ENCODE results near the gene HOXA1.

HOXA1 gene

DNA sequence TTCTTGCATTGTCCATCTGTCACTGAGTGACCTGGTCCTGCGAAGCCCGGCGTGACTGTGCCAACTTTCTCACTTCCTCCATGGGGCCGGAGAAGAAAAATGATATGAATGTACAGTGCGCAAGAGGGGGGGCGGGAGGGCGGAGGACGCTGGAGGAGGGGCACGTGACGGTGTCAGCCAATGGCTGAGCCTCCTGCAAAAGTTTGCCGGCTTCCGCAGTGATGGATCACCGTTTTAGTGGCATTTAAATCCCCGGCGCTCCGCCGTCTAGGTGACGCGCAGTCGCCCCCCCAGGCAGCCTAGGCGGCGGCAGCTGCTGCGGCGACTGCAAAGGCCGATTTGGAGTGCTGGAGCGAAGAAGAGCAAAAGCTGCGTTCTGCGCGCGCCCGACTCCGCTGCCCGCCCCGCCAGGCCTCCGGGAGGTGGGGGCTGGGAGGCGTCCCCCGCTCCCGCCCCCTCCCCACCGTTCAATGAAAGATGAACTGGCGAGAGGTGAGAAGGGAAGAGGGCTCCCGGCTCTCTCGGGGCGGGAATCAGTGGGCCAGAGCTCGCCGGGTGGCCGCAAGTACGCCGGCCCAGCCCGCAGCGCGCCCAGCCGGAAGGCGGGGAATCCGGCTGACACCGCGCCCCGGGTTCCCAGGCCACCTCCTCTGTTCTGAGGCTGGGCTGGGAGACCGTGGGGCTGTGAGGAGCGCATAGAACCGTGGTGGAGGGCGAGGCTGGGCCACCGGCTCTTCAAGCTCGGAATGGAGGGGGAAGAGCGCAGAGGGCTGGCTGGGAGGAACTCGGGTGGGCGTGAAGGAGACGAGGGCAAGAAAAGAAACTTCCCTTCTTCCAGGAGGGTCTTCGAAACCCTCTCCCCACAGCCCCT lies at the start of gene HOXA1:
HOXA1 (minus strand) TSS at position 104 of the 871 bp plus-strand sequence; CDS start at position 16, 88 bp downstream.
- DNase-seq = peak; percentile 73

GRCh38 chr7:27145165-27145913 lies 49.5 kb upstream of the HOXA1 start:
- DNase-seq = no peak

DNA sequence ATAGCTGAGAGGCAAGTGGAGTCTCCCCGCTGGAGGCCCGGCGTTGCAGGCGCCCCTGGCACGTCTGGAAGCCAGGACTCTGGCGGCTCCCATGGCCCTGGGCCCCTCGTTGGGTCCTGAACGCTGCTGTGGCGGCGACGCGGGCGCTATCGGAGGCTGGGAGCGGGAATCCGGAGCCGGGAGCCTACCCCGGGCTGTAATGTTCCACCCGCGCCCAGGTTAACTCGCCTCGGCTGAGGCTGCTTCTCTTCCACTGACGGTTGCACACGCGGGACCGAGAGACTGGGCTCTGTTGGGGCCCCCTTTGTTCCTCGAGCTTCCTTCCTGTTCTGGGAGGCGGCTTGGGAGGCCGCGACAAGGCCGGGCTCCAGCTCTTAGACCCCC lies 49.0 kb upstream of the HOXA1 start:
- DNase-seq = no peak

DNA sequence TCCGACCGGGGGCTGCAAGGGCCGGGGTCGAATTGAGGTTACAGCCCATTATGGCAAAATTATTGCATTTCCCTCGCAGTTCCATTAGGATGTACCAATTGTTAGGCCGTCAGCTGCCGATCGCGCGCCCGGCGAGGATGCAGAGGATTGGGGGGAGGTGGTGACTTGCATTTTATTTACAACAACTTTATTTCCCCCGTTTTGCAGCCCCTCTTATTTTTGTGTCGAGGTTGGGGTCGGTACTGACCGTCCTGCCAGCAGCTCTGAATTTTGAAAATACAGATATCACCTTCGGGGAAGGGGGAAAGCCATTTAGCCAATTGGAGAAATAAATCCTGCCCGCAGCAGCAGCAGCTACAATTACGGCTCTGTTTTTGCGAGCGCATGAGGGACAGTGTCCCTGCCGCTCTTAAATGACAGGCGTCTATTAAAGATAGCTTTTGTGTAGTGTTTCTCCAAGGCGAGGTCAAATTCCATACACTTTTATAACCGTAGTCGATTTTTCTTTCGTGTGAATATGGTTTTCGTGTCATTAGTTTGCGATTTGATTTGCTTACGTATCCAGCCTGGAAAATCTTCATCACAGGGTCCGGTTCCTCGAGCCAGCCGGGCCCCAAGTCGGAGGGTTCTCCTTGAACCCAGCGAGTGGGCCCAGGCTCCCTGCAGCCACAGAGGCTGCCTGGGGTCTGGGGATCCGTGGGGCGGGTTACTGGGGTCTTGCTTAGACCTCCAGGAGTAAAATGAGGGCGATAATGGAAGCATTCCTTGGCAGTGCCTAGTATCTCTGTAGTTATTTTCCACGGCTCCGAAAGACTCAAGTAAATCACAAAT lies 48.4 kb upstream of the HOXA1 start:
- DNase-seq = no peak

GRCh38 chr7:27143023-27143949 lies 47.5 kb upstream of the HOXA1 start, which contains the start of gene HOXA5:
Gene HOXA5, minus strand, starts transcription at chr7:27143681. Its CDS starts 74 bp downstream, at chr7:27143607.
- DNase-seq = no peak

GRCh38 chr7:27142580-27143022 lies 46.8 kb upstream of the HOXA1 start:
- DNase-seq = no peak

- DNase-seq = no peak
Observed at GRCh38 chr7:27141923-27142579, 46.3 kb upstream of the HOXA1 start.

GRCh38 chr7:27141137-27141922 lies 45.5 kb upstream of the HOXA1 start:
- no peak for DNase-seq

DNA sequence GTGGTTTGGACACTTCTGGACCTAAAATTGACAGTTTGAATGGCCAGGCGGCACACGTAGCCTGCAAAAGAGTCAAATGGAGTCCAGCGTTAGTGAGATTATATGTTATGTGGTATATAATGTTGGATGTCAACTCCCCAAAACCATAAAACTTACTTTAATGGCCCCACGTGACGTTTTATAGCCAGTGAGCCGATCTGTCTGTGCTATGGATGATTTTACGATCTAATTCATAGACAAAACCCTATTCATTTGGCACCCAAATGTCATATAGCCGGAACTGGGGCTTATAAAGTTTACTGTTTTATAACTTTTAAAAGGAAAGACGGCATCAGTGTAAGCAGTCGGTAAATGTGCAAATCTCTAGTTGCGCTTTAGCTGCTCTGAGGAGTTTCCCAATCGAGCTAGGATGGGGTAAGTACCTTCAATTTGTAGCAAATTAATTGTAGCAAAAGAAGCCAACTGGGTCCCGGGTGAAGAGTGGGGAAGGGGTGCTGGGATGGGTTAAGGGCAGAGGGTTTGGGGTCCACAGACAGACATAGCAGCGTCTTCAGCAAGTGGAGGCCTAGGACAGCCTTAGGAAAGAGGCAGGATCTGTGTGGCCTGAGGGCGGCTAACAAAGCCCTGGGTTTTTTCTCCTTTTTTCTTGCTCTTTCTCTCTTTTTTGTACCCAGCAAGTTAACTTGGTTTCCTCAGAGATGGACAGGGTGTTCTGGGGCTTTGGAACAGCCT lies 44.5 kb upstream of the HOXA1 start:
- no peak for DNase-seq

- no peak for DNase-seq
Observed at GRCh38 chr7:27139334-27140125, 43.7 kb upstream of the HOXA1 start.

DNA sequence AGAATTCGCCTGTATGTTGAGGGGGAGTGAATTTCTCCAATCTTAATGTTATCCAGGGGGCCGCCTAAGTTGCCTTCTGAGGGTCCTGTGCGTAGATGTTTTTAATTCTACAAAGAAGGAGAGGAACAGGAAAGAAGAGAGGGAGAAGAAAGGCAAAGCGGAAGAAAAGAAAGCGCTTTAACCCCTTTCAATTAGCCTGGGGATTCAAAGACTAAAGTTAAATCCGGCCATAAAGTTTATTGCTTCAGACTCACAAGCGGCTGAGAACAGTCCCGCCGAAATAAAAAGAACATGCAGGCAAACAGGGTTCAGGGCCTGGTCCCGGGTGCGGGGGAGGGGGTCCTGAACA lies 43.2 kb upstream of the HOXA1 start:
- DNase-seq = no peak

DNA sequence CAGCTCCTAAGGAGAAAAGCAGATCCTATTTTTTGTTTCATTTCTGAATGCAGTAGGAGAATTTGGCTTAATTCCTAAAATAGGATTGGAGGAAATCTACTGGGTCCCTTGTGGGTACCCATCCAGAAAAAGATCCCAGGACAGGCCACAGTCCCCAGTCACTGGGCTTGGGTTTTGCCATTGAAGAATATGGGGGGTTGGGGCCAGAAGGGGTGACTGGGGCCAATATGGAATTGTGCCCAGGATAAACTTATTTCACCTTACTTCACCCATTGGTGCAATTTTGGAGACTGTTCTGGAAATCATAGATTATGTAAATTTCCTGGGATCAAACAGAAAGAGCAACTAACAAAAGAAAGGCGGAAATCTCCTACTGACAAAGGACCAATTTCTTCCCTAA lies 42.7 kb upstream of the HOXA1 start:
- no peak for DNase-seq

DNA sequence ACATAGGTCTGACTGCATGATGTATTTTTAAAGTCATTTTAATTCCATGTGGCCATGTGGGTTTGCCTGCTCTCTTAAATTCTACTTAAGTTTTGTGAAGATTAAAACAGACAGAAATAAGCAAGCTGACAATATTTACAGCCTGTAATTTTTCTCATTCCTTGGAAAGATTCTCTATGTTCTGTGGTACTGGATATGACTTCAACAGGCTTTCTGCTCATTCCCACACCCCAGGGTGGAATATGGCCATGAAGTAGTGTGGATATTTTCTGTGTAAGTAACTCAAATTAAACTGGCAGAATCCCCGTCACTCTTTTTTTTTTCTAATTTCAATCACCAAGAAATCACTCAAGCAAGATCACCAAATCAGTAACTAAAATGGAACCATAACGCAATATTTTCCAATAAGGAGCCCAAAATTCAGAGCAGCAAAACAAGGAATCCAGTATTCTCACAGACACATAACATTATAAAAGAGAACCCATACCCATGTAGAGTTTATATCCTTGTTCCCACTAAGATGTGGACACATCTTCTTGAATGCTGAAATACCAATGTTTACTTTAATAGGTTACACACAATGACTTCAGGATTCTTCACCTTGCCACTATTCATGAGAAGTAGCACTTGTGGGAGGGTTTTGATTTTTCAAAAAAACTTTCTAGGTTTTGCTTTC lies 42.0 kb upstream of the HOXA1 start:
- DNase-seq = no peak

- no peak for DNase-seq
Observed at GRCh38 chr7:27134392-27134791, 38.6 kb upstream of the HOXA1 start.

DNA sequence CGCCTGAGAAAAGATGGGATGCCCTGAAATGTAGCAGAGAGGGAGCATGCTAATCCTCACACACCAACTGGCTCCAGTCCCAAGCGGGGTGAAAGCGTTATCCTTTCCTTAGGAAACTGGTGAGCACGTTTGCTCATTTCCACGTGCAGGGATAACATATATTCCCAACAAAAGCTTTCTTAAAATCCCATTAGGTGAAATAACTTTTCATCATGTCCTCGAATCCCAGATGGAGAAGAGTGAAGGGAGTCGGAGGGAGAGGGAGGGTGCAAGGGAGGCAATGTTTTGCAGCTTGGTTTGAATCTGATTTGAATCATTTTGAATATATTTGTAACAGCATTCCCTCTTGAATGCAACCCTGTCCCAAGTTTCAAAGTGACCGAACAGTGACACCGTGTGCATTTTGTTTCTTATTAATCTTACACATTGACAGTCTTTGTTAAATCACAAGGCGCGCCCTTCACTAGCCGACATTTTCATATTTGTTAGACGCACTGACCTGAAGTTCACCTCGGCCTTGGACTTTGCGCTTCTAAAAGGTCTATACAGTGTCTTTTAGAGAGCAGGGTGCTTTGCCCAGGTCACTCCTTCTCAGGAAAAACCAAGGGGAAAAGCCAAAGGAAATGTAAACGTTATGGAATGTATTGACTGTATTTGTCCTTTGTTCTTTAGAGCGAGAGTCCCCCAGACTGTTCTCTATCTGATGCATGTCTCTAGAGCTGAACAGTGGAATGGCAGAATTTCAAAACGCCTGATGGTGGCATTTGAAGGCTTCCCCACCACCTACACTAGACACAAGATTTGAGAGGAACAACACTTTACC lies 37.8 kb upstream of the HOXA1 start:
- DNase-seq = no peak

GRCh38 chr7:27132978-27133377 lies 37.2 kb upstream of the HOXA1 start:
- DNase-seq = no peak

DNA sequence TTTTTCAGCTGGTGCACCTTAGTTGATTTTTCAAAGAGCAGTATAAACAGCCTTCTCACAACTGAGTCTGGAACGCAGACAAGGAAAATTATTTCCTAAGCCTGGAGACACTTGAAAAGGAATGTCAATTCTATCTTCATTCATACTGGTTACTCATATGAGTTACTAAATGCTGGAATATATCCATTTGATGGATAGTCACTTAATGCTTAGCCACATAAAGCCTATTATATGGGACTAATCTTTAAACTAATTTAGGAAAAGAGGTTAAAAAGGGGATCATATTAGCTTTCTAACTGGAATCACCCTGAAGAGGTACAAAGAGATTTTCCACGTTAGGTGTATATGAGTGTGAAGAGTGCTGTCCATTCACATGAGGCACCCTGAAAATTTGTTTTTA lies 36.4 kb upstream of the HOXA1 start:
- no peak for DNase-seq

All from stimulated activated CD4-positive, alpha-beta T cell treated with anti-CD3 and anti-CD28 coated beads, Interleukin-4, amount 100 ng/mL, for 24 hours (primary cell).